ENCODE results near the gene PTBP3.

PTBP3 gene

GRCh38 chr9:112349008-112349333, 15.6 kb upstream of the PTBP3 start:
- H3K4me3 ChIP-seq (ENCODE audit: control insufficient read depth in 1 of 7, extremely low read depth in 1 of 7, insufficient read depth in 4 of 7, low read depth in 2 of 7, low read length in 6 of 7): peak overlapping the region in 2 of 7 experiments; percentile 64 to 68
- POLR2A ChIA-PET: no interaction called here

DNA sequence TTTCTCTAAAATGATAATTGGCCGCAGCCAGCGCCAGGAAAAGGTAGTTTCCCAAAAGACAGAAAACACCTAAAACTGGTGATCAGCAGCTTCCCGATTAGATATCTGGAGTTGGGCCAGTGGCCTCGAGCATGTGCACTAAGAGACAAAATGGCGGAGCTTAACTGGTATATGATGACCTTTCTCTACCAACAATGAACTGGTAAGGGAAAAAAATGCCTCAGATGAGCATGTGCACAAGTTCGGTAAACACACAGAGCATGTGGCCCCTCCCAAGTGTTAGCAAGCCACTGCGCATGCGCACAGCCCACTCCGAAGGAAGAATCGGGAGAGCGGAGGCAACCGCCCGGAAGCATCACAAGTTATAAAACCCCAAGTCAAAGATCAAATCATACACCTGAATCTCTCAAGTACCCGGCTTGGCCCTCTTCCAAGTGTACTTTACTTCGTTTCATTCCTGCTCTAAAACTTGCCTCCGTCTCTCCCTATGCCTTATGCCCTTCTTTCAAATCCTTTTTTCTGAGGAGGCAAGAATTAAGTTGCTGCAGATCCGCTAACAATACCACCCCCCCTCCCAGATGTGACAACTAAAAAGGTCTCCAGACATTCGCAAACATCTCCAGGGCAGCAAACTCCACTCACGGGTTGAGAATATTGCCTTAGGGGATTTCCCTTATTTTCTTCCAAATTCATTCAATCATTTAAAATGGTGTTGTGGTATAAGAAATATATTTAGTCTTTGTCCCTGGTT, 15.0 kb upstream of the PTBP3 start:
- ChIA-PET CTCF (interaction anchor here (1.0 kb wide), 1 partner anchor 15 kb away, joined by 3 read pairs; the partner anchor contains the start of gene PTBP3), POLR2A (interaction anchor here (0.6 kb wide), 1 partner anchor 43 kb away, joined by 3 read pairs; no protein-coding TSS in a partner anchor)
- Histone ChIP-seq H3K4me3 (ENCODE audit: control insufficient read depth in 1 of 7, extremely low read depth in 1 of 7, insufficient read depth in 4 of 7, low read depth in 2 of 7, low read length in 6 of 7) (peak overlapping the region in 4 of 7 experiments; percentile 33 to 68 (median 66)), H3K4me1 (ENCODE audit: control extremely low read depth in 1 of 4, control insufficient read depth in 4 of 4, insufficient read depth in 4 of 4, low read length in 3 of 4) (peaks cover 0 to 8% (median 0%) of the 10 kb centered on the region in 4 experiments), H3K27ac (ENCODE audit: insufficient read depth in 1 of 2, low read depth in 1 of 2, low read length in 2 of 2, poor library complexity in 1 of 2, severe bottlenecking in 2 of 2) (no peak overlapping the region), H3K36me3 (ENCODE audit: control insufficient read depth in 4 of 4, insufficient read depth in 4 of 4, low read length in 3 of 4) (no peaks in the 10 kb centered on the region), H3K9me3 (ENCODE audit: control extremely low read depth in 1 of 5, control insufficient read depth in 4 of 5, insufficient read depth in 2 of 5, low read depth in 1 of 5, low read length in 4 of 5) (peaks cover 0 to 4% (median 0%) of the 10 kb centered on the region in 5 experiments), H3K27me3 (replicated peaks in 2 of 5; ENCODE audit: control insufficient read depth in 4 of 5, insufficient read depth in 5 of 5, low read length in 4 of 5) (no peaks in the 10 kb centered on the region)
- WGBS (ENCODE audit: insufficient coverage): 44% methylated on average over 17 of the region's 19 CpGs
- peak; percentile 39 to 61 (median 60) for DNase-seq

More at GRCh38 chr9:112349008-112349333, 15.6 kb upstream of the PTBP3 start:
- DNase-seq: no peak
- Histone ChIP-seq H3K4me1 (ENCODE audit: control extremely low read depth in 1 of 4, control insufficient read depth in 4 of 4, insufficient read depth in 4 of 4, low read length in 3 of 4) (peaks cover 0 to 8% (median under 1%) of the 10 kb centered on the region in 4 experiments), H3K27me3 (replicated peaks in 2 of 5; ENCODE audit: control insufficient read depth in 4 of 5, insufficient read depth in 5 of 5, low read length in 4 of 5) (no peaks in the 10 kb centered on the region), H3K9me3 (ENCODE audit: control extremely low read depth in 1 of 5, control insufficient read depth in 4 of 5, insufficient read depth in 2 of 5, low read depth in 1 of 5, low read length in 4 of 5) (peaks cover 0 to 4% (median 0%) of the 10 kb centered on the region in 5 experiments), H3K36me3 (ENCODE audit: control insufficient read depth in 4 of 4, insufficient read depth in 4 of 4, low read length in 3 of 4) (no peaks in the 10 kb centered on the region), H3K27ac (ENCODE audit: insufficient read depth in 1 of 2, low read depth in 1 of 2, low read length in 2 of 2, poor library complexity in 1 of 2, severe bottlenecking in 2 of 2) (no peak overlapping the region)
- 80% methylated on average over 3 of the region's 4 CpGs for WGBS (ENCODE audit: insufficient coverage)
- CTCF ChIA-PET: interaction anchor here (1.0 to 1.2 kb wide), 2 partner anchors 15 to 255 kb away, joined by 3 read pairs; partner anchors contain the start of gene PTBP3

DNA sequence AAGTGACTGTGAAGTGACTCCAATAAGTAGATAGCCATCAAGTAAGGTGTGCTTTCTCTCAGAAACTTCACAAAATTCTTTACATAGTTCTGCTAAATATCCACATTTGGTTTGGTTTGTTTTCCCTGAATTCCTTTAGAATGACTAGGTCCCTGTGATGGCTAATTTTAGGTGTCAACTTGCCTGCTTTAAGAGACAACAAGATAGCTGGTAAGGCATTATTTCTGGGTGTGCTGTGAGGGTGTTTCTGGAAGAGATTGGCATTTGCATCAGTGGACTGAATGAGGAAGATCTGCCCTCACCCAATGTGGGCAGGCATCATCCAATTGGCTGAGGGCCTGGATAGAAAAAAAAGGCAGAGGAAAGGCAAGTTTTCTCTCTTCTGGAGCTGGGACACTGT, 8.3 kb upstream of the PTBP3 start:
- H3K9me3 ChIP-seq (ENCODE audit: control extremely low read depth in 1 of 5, control insufficient read depth in 4 of 5, insufficient read depth in 2 of 5, low read depth in 1 of 5, low read length in 4 of 5): peaks cover 0 to 4% (median 0%) of the 10 kb centered on the region in 5 experiments
- no peaks in the 10 kb centered on the region for H3K27me3 ChIP-seq (replicated peaks in 2 of 5; ENCODE audit: control insufficient read depth in 4 of 5, insufficient read depth in 5 of 5, low read length in 4 of 5)
- DNase-seq: no peak
- no peak overlapping the region for H3K27ac ChIP-seq (ENCODE audit: insufficient read depth in 1 of 2, low read depth in 1 of 2, low read length in 2 of 2, poor library complexity in 1 of 2, severe bottlenecking in 2 of 2)
- ChIA-PET POLR2A (no interaction called here), CTCF (no interaction called here)
- no peak overlapping the region for H3K4me3 ChIP-seq (ENCODE audit: control insufficient read depth in 1 of 7, extremely low read depth in 1 of 7, insufficient read depth in 4 of 7, low read depth in 2 of 7, low read length in 6 of 7)
- H3K36me3 ChIP-seq (ENCODE audit: control insufficient read depth in 4 of 4, insufficient read depth in 4 of 4, low read length in 3 of 4): no peaks in the 10 kb centered on the region
- H3K4me1 ChIP-seq (ENCODE audit: control extremely low read depth in 1 of 4, control insufficient read depth in 4 of 4, insufficient read depth in 4 of 4, low read length in 3 of 4): no peaks in the 10 kb centered on the region

GRCh38 chr9:112339886-112340285, 6.5 kb upstream of the PTBP3 start:
- POLR2A ChIA-PET: no interaction called here
- H3K4me3 ChIP-seq (ENCODE audit: control insufficient read depth in 1 of 7, extremely low read depth in 1 of 7, insufficient read depth in 4 of 7, low read depth in 2 of 7, low read length in 6 of 7): no peak overlapping the region
- H3K27ac ChIP-seq (ENCODE audit: insufficient read depth in 1 of 2, low read depth in 1 of 2, low read length in 2 of 2, poor library complexity in 1 of 2, severe bottlenecking in 2 of 2): no peak overlapping the region
- no peaks in the 10 kb centered on the region for H3K27me3 ChIP-seq (replicated peaks in 2 of 5; ENCODE audit: control insufficient read depth in 4 of 5, insufficient read depth in 5 of 5, low read length in 4 of 5)
- H3K4me1 ChIP-seq (ENCODE audit: control extremely low read depth in 1 of 4, control insufficient read depth in 4 of 4, insufficient read depth in 4 of 4, low read length in 3 of 4): peaks cover 0 to under 1% (median under 1%) of the 10 kb centered on the region in 4 experiments
- no peaks in the 10 kb centered on the region for H3K36me3 ChIP-seq (ENCODE audit: control insufficient read depth in 4 of 4, insufficient read depth in 4 of 4, low read length in 3 of 4)
- H3K9me3 ChIP-seq (ENCODE audit: control extremely low read depth in 1 of 5, control insufficient read depth in 4 of 5, insufficient read depth in 2 of 5, low read depth in 1 of 5, low read length in 4 of 5): peaks cover 0 to 4% (median 0%) of the 10 kb centered on the region in 5 experiments
- CTCF ChIA-PET: no interaction called here
- DNase-seq: no peak
- 100% methylated on average over 2 of the region's 3 CpGs for WGBS (ENCODE audit: insufficient coverage)

GRCh38 chr9:112338561-112338960, 5.1 kb upstream of the PTBP3 start:
- H3K9me3 ChIP-seq (ENCODE audit: control extremely low read depth in 1 of 5, control insufficient read depth in 4 of 5, insufficient read depth in 2 of 5, low read depth in 1 of 5, low read length in 4 of 5): no peaks in the 10 kb centered on the region
- no peaks in the 10 kb centered on the region for H3K27me3 ChIP-seq (replicated peaks in 2 of 5; ENCODE audit: control insufficient read depth in 4 of 5, insufficient read depth in 5 of 5, low read length in 4 of 5)
- ChIA-PET POLR2A (no interaction called here), CTCF (interaction anchor here (2.1 kb wide), 1 partner anchor 241 kb away, joined by 8 read pairs; no protein-coding TSS in a partner anchor)
- peaks cover 0 to 11% (median 7%) of the 10 kb centered on the region in 4 experiments for H3K4me1 ChIP-seq (ENCODE audit: control extremely low read depth in 1 of 4, control insufficient read depth in 4 of 4, insufficient read depth in 4 of 4, low read length in 3 of 4)
- 85% methylated on average over 3 of the region's 3 CpGs for WGBS (ENCODE audit: insufficient coverage)
- no peak overlapping the region for H3K27ac ChIP-seq (ENCODE audit: insufficient read depth in 1 of 2, low read depth in 1 of 2, low read length in 2 of 2, poor library complexity in 1 of 2, severe bottlenecking in 2 of 2)
- no peak for DNase-seq
- H3K36me3 ChIP-seq (ENCODE audit: control insufficient read depth in 4 of 4, insufficient read depth in 4 of 4, low read length in 3 of 4): no peaks in the 10 kb centered on the region
- no peak overlapping the region for H3K4me3 ChIP-seq (ENCODE audit: control insufficient read depth in 1 of 7, extremely low read depth in 1 of 7, insufficient read depth in 4 of 7, low read depth in 2 of 7, low read length in 6 of 7)

GRCh38 chr9:112337547-112337946, 4.1 kb upstream of the PTBP3 start:
- ChIA-PET POLR2A (no interaction called here), CTCF (interaction anchor here (2.1 kb wide), 1 partner anchor 240 kb away, joined by 8 read pairs; no protein-coding TSS in a partner anchor)
- Histone ChIP-seq H3K27me3 (replicated peaks in 2 of 5; ENCODE audit: control insufficient read depth in 4 of 5, insufficient read depth in 5 of 5, low read length in 4 of 5) (no peaks in the 10 kb centered on the region), H3K9me3 (ENCODE audit: control extremely low read depth in 1 of 5, control insufficient read depth in 4 of 5, insufficient read depth in 2 of 5, low read depth in 1 of 5, low read length in 4 of 5) (no peaks in the 10 kb centered on the region), H3K4me1 (ENCODE audit: control extremely low read depth in 1 of 4, control insufficient read depth in 4 of 4, insufficient read depth in 4 of 4, low read length in 3 of 4) (peaks cover 0 to 11% (median 8%) of the 10 kb centered on the region in 4 experiments), H3K4me3 (ENCODE audit: control insufficient read depth in 1 of 7, extremely low read depth in 1 of 7, insufficient read depth in 4 of 7, low read depth in 2 of 7, low read length in 6 of 7) (no peak overlapping the region), H3K27ac (ENCODE audit: insufficient read depth in 1 of 2, low read depth in 1 of 2, low read length in 2 of 2, poor library complexity in 1 of 2, severe bottlenecking in 2 of 2) (no peak overlapping the region), H3K36me3 (ENCODE audit: control insufficient read depth in 4 of 4, insufficient read depth in 4 of 4, low read length in 3 of 4) (no peaks in the 10 kb centered on the region)
- DNase-seq: no peak
- WGBS (ENCODE audit: insufficient coverage): no CpG with 5 or more reads among the region's 1 CpG

DNA sequence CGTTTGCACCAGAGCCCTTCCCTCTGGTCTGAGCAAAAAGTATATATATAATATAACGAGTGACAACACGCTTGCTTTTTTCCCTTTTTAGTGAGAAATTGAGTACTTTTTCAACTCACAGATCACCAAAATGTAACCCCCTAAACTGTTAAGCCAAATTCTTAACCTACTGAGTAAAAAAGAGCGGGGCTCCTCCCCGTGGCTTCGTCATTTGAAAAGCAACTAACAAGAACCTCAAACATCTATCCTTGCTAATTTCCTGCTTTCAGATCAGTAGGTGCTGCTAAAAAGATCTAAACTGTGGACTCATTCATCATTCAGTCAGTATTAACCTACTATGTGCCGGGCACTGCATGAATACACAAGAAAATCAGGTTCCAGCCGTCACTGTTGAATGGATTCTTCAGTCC, 1.0 kb upstream of the PTBP3 start:
- Histone ChIP-seq H3K27ac (ENCODE audit: insufficient read depth in 1 of 2, low read depth in 1 of 2, low read length in 2 of 2, poor library complexity in 1 of 2, severe bottlenecking in 2 of 2) (peak overlapping the region; percentile 64 to 92), H3K4me1 (ENCODE audit: control extremely low read depth in 1 of 4, control insufficient read depth in 4 of 4, insufficient read depth in 4 of 4, low read length in 3 of 4) (peaks cover 9 to 33% (median 30%) of the 10 kb centered on the region in 4 experiments), H3K36me3 (ENCODE audit: control insufficient read depth in 4 of 4, insufficient read depth in 4 of 4, low read length in 3 of 4) (no peaks in the 10 kb centered on the region), H3K4me3 (ENCODE audit: control insufficient read depth in 1 of 7, extremely low read depth in 1 of 7, insufficient read depth in 4 of 7, low read depth in 2 of 7, low read length in 6 of 7) (peak overlapping the region in 6 of 7 experiments; percentile 75 to 99 (median 86)), H3K27me3 (replicated peaks in 2 of 5; ENCODE audit: control insufficient read depth in 4 of 5, insufficient read depth in 5 of 5, low read length in 4 of 5) (no peaks in the 10 kb centered on the region), H3K9me3 (ENCODE audit: control extremely low read depth in 1 of 5, control insufficient read depth in 4 of 5, insufficient read depth in 2 of 5, low read depth in 1 of 5, low read length in 4 of 5) (no peaks in the 10 kb centered on the region)
- 0% methylated on average over 3 of the region's 8 CpGs for WGBS (ENCODE audit: insufficient coverage)
- ChIA-PET CTCF (interaction anchor here (0.9 to 1.4 kb wide), 7 partner anchors 10 to 237 kb away, joined by 3 to 7 read pairs (median 3); no protein-coding TSS in a partner anchor), POLR2A (interaction anchor here (1.2 kb wide), 1 partner anchor 160 kb away, joined by 4 read pairs; the partner anchor contains the start of gene SUSD1)
- peak; percentile 39 to 76 (median 69) for DNase-seq
